GM12865 (cell line): ENCODE data around the gene SMC6.

Experiments
- DNase-seq: peaks from one replicate; pipeline ENCODE4 v3.0.0; 2010; ENCODE audit warnings: low read depth
- H3K4me3 ChIP-seq: 2 replicates; pipeline ENCODE4 v1.5.1; 2011; ENCODE audit warnings: mild to moderate bottlenecking, low read depth, low read length, control low read depth
- TF ChIP-seq, protein P1 (sequence below): IDR thresholded peaks from 2 replicates; pipeline ENCODE4 v1.5.1; 2011; ENCODE audit warnings: low read length, control low read depth, low read depth, inconsistent platforms; ENCODE audit not compliant: insufficient read depth; ENCODE audit errors: missing control alignments

SMC6 gene

GRCh38 chr2:17620841-17621240 lies 132.8 kb downstream of the SMC6 start:
- H3K4me3 ChIP-seq: no peak overlapping the region
- DNase-seq: no peak
- TF ChIP-seq, protein P1, sequence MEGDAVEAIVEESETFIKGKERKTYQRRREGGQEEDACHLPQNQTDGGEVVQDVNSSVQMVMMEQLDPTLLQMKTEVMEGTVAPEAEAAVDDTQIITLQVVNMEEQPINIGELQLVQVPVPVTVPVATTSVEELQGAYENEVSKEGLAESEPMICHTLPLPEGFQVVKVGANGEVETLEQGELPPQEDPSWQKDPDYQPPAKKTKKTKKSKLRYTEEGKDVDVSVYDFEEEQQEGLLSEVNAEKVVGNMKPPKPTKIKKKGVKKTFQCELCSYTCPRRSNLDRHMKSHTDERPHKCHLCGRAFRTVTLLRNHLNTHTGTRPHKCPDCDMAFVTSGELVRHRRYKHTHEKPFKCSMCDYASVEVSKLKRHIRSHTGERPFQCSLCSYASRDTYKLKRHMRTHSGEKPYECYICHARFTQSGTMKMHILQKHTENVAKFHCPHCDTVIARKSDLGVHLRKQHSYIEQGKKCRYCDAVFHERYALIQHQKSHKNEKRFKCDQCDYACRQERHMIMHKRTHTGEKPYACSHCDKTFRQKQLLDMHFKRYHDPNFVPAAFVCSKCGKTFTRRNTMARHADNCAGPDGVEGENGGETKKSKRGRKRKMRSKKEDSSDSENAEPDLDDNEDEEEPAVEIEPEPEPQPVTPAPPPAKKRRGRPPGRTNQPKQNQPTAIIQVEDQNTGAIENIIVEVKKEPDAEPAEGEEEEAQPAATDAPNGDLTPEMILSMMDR: no peak

- DNase-seq: no peak
- H3K4me3 ChIP-seq: no peak overlapping the region
- TF ChIP-seq, protein P1: no peak
These were observed 133.3 kb downstream of the SMC6 start for GRCh38 chr2:17620280-17620679.

GRCh38 chr2:17617955-17618354 lies 135.7 kb downstream of the SMC6 start:
- TF ChIP-seq, protein P1: no peak
- DNase-seq: no peak
- H3K4me3 ChIP-seq: no peak overlapping the region

GRCh38 chr2:17617516-17617915 lies 136.1 kb downstream of the SMC6 start:
- no peak for DNase-seq
- TF ChIP-seq, protein P1: no peak
- no peak overlapping the region for H3K4me3 ChIP-seq

- DNase-seq: no peak
- TF ChIP-seq, protein P1: no peak
- H3K4me3 ChIP-seq: no peak overlapping the region
These were observed 137.2 kb downstream of the SMC6 start for GRCh38 chr2:17616405-17616804.

GRCh38 chr2:17615728-17616351 lies 137.8 kb downstream of the SMC6 start:
- DNase-seq: no peak
- H3K4me3 ChIP-seq: no peak overlapping the region
- TF ChIP-seq, protein P1: no peak

- TF ChIP-seq, protein P1: no peak
- DNase-seq: no peak
- no peak overlapping the region for H3K4me3 ChIP-seq
These were observed 138.5 kb downstream of the SMC6 start for GRCh38 chr2:17615147-17615546.
